Middle frontal gyrus (tissue), 1 donor: ENCODE data around the gene SYT12.

Experiments used
- DNase-seq: peaks from one replicate; pipeline ENCODE4 v3.0.0-alpha.2; 2015; ENCODE audit warnings: low spot score; ENCODE audit errors: extremely low spot score

The SYT12 gene

DNA sequence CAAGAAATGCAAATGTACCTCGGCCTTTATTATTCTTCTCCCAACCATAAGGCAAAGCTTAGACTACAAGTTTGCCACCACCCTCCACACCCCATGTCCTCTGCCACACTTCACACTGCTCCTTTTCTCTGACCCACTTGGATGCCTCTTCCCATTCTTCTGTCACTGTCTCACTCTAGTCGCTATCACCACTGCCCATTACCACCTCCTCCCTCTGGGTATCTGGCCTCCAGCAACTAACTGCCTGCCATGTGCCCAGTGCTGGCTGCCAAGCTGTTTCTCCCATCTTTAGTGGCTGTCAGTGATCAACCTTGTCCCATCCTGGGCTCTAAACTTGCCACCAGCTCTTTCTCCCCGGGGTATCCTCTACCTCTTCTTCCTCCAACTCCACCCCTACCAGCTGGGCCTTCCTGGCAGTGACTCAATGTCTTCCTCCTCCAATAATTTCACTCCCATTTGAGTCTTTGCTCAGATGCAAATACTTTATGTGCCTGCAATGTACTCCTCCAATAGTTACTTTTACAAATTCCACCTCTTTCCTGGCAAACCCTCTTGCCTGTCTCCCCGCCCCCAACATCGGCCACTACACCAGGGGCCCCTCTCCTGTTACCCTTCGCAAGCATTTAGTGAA is 76.0 kb downstream of the SYT12 start:
- no peak for DNase-seq

DNA sequence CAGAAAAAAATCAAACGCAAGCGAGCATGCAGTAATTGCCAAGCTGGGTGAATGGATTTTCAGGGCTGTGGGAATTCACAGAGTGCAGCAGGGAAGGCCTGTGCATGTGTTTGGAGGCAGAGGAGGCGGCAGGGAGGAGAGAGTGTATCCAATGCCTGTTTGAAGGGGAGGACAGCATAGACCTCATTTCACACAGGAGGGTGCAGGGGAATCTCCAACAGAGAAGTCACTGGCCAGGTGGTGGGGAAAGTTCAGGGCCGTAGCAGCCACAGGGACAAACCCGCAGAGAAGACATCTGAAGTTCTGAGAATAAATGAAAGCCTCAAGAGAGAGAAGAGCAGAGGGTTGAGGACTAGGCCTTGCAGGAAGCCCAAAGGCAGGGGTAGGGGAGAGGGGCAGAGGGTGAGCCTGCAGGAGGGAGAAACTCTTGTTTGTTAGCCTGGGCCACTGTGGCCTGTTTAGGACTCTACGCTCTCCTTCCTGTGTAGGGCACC is 76.9 kb downstream of the SYT12 start:
- no peak for DNase-seq
